Upper lobe of left lung (tissue), 4 donors: ENCODE data around the gene MOB3B.

Experiments
- EP300 ChIP-seq, 4 donors: sonication (generic); formaldehyde crosslinking; IDR thresholded peaks; one replicate each; pipeline ENCODE4 v1.5.1; 2017; ENCODE audit warnings: antibody characterized with exemption in 4 of 4, control low read depth in 2 of 4
- POLR2A ChIP-seq, 4 donors: fragments of 450-650 bp; IDR thresholded peaks; one replicate each; pipeline ENCODE4 v1.5.1; 2016 to 2017; ENCODE audit warnings: antibody characterized with exemption in 4 of 4, mild to moderate bottlenecking in 2 of 4
- POLR2AphosphoS5 ChIP-seq, 2 donors: sonication (generic); formaldehyde crosslinking; IDR thresholded peaks; one replicate each; pipeline ENCODE4 v1.5.1; 2017; ENCODE audit warnings: antibody characterized with exemption in 2 of 2
- TF ChIP-seq, protein P1 (sequence below), 6 experiments: fragments of 450-650 bp in 4 of 6; fragments of 200-600 bp in 2 of 6; sonication (generic) in 2 of 6; IDR thresholded peaks; one replicate each; pipeline ENCODE4 v1.5.1; 2016 to 2019; ENCODE audit warnings: antibody characterized with exemption in 6 of 6

DNA sequence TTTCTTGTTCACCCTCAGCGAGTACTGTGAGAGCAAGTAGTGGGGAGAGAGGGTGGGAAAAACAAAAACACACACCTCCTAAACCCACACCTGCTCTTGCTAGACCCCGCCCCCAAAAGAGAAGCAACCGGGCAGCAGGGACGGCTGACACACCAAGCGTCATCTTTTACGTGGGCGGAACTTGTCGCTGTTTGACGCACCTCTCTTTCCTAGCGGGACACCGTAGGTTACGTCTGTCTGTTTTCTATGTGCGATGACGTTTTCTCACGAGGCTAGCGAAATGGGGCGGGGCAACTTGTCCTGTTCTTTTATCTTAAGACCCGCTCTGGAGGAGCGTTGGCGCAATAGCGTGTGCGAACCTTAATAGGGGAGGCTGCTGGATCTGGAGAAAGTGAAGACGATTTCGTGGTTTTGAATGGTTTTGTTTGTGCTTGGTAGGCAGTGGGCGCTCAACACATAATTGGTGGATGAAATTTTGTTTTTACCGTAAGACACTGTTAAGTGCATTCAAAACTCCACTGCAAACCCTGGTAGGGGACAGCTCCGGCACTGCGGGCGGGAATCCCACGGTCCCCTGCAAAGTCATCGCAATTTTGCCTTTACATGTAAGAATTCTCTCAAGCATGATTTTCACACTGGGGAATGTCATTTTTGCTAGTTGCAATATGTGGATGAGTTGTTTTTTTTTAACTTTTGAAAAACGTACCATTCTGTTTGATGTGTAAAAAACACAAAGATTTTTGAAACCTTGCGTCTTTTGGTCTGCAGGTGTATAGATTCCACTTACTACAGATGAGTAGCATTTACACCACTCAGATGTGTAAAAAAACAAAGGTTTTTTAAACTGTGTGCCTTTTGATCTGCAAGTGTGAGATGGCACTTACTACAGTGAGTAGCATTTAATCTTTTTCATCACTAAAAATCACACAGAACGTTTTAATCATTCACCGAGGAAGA lies 44.3 kb upstream of the MOB3B start:
- TF ChIP-seq, protein P1, sequence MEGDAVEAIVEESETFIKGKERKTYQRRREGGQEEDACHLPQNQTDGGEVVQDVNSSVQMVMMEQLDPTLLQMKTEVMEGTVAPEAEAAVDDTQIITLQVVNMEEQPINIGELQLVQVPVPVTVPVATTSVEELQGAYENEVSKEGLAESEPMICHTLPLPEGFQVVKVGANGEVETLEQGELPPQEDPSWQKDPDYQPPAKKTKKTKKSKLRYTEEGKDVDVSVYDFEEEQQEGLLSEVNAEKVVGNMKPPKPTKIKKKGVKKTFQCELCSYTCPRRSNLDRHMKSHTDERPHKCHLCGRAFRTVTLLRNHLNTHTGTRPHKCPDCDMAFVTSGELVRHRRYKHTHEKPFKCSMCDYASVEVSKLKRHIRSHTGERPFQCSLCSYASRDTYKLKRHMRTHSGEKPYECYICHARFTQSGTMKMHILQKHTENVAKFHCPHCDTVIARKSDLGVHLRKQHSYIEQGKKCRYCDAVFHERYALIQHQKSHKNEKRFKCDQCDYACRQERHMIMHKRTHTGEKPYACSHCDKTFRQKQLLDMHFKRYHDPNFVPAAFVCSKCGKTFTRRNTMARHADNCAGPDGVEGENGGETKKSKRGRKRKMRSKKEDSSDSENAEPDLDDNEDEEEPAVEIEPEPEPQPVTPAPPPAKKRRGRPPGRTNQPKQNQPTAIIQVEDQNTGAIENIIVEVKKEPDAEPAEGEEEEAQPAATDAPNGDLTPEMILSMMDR (IDR thresholded peaks at IDR 0.05): peak in 2 of 6 experiments; percentile 12 to 28
- peak; percentile 97 to 98 for TF ChIP-seq POLR2AphosphoS5 (IDR thresholded peaks at IDR 0.05)
- TF ChIP-seq POLR2A (IDR thresholded peaks at IDR 0.05): peak in 3 of 4 donors; percentile 70 to 79 (median 77)
- TF ChIP-seq EP300 (IDR thresholded peaks at IDR 0.05): peak in 3 of 4 donors; percentile 87 to 99 (median 89)
